Parathyroid adenoma (tissue), 2 donors: ENCODE measurements around the gene RPS10.

Experiments
- H2AFZ ChIP-seq: fragments of 300-600 bp; sonication (generic); one replicate; pipeline ENCODE4 v1.7.0; 2017; ENCODE audit warnings: antibody characterized with exemption, mild to moderate bottlenecking
- H3K27ac ChIP-seq: fragments of 300-600 bp; sonication (generic); one replicate; pipeline ENCODE4 v1.7.0; 2017
- H3K27me3 ChIP-seq: fragments of 300-600 bp; sonication (generic); one replicate; pipeline ENCODE4 v1.7.0; 2017; ENCODE audit warnings: low read length; ENCODE audit not compliant: control insufficient read depth, insufficient read depth
- H3K36me3 ChIP-seq: fragments of 300-600 bp; sonication (generic); one replicate; pipeline ENCODE4 v1.7.0; 2017; ENCODE audit warnings: low read length; ENCODE audit not compliant: control insufficient read depth, insufficient read depth
- H3K4me1 ChIP-seq: fragments of 300-600 bp; sonication (generic); one replicate; pipeline ENCODE4 v1.7.0; 2017; ENCODE audit warnings: control low read depth
- H3K4me2 ChIP-seq: fragments of 300-600 bp; sonication (generic); one replicate; pipeline ENCODE4 v1.7.0; 2017; ENCODE audit warnings: low read length
- H3K4me3 ChIP-seq: fragments of 300-600 bp; sonication (generic); one replicate; pipeline ENCODE4 v1.7.0; 2017; ENCODE audit warnings: low read depth, low read length
- H3K79me2 ChIP-seq: fragments of 300-600 bp; sonication (generic); one replicate; pipeline ENCODE4 v1.7.0; 2017; ENCODE audit warnings: control low read depth
- H3K9ac ChIP-seq: fragments of 300-600 bp; sonication (generic); one replicate; pipeline ENCODE4 v1.7.0; 2017; ENCODE audit warnings: mild to moderate bottlenecking
- H3K9me3 ChIP-seq: fragments of 300-600 bp; sonication (generic); one replicate; pipeline ENCODE4 v1.7.0; 2017; ENCODE audit warnings: low read length; ENCODE audit not compliant: control insufficient read depth
- CTCF ChIP-seq: fragments of 300-600 bp; sonication (generic); IDR thresholded peaks from one replicate; pipeline ENCODE4 v1.7.0; 2017; ENCODE audit warnings: antibody characterized with exemption, mild to moderate bottlenecking
- donor health status: primary hyperparathyroidism.

The RPS10 gene

GRCh38 chr6:34391786-34392496 is 33.9 kb downstream of the RPS10 start:
- H3K27ac ChIP-seq = peak overlapping the region; percentile 91
- no peaks in the 10 kb centered on the region for H3K36me3 ChIP-seq
- TF ChIP-seq CTCF = no peak
- no peaks in the 10 kb centered on the region for H3K9me3 ChIP-seq
- H3K27me3 ChIP-seq = no peaks in the 10 kb centered on the region
- H3K4me3 ChIP-seq = peak overlapping the region; percentile 85
- peaks cover 31% of the 10 kb centered on the region for H3K79me2 ChIP-seq
- H3K4me1 ChIP-seq = no peaks in the 10 kb centered on the region
- peak overlapping the region; percentile 86 for H3K4me2 ChIP-seq
- H2AFZ ChIP-seq = peak overlapping the region; percentile 97
- H3K9ac ChIP-seq = peak overlapping the region; percentile 85

GRCh38 chr6:34391473-34391785 is 34.4 kb downstream of the RPS10 start:
- Histone ChIP-seq H3K4me3 (peak overlapping the region; percentile 85), H3K36me3 (no peaks in the 10 kb centered on the region), H3K4me2 (peak overlapping the region; percentile 86), H3K9ac (no peak overlapping the region), H3K27ac (peak overlapping the region; percentile 91), H3K79me2 (peaks cover 36% of the 10 kb centered on the region), H3K27me3 (no peaks in the 10 kb centered on the region), H2AFZ (peak overlapping the region; percentile 97), H3K9me3 (no peaks in the 10 kb centered on the region), H3K4me1 (no peaks in the 10 kb centered on the region)
- no peak for TF ChIP-seq CTCF

- H3K4me1 ChIP-seq = no peaks in the 10 kb centered on the region
- no peaks in the 10 kb centered on the region for H3K36me3 ChIP-seq
- peak overlapping the region; percentile 91 for H3K27ac ChIP-seq
- H3K4me3 ChIP-seq = peak overlapping the region; percentile 85
- H3K9me3 ChIP-seq = no peaks in the 10 kb centered on the region
- peak overlapping the region; percentile 86 for H3K4me2 ChIP-seq
- no peak for TF ChIP-seq CTCF
- H3K27me3 ChIP-seq = no peaks in the 10 kb centered on the region
- no peak overlapping the region for H3K9ac ChIP-seq
- H2AFZ ChIP-seq = peak overlapping the region; percentile 18
- peaks cover 42% of the 10 kb centered on the region for H3K79me2 ChIP-seq
Observed at GRCh38 chr6:34390531-34391472, 35.1 kb downstream of the RPS10 start.

GRCh38 chr6:34389034-34389433 is 36.8 kb downstream of the RPS10 start:
- Histone ChIP-seq H3K9me3 (no peaks in the 10 kb centered on the region), H2AFZ (no peak overlapping the region), H3K36me3 (no peaks in the 10 kb centered on the region), H3K4me1 (peaks cover 7% of the 10 kb centered on the region), H3K27me3 (no peaks in the 10 kb centered on the region), H3K27ac (no peak overlapping the region), H3K4me3 (no peak overlapping the region), H3K4me2 (no peak overlapping the region), H3K79me2 (peaks cover 55% of the 10 kb centered on the region), H3K9ac (no peak overlapping the region)
- TF ChIP-seq CTCF = no peak
